ENCODE results near the gene KRTAP3-1.
"Not testable (repeated sequence)": the region's sequence is repeated elsewhere in the genome, so short reads cannot be mapped to it uniquely, and the experiment has no call there.

Gene KRTAP3-1

GRCh38 chr17:41008811-41009210 lies at the start of gene KRTAP3-1:
Gene KRTAP3-1 (minus strand): TSS chr17:41009128. CDS start chr17:41009074, 54 bp downstream.
- DNase-seq (ENCODE audit: low spot score), result peak; percentile 23

- no peak for DNase-seq (ENCODE audit: low spot score)
Observed at GRCh38 chr17:41057547-41057946, 48.6 kb upstream of the KRTAP3-1 start.

- not testable (repeated sequence) for DNase-seq (ENCODE audit: low spot score)
Observed at GRCh38 chr17:41055130-41055529, 46.2 kb upstream of the KRTAP3-1 start, which contains the start of gene KRTAP2-2. Gene KRTAP2-2 (minus strand): TSS chr17:41055230. CDS start chr17:41055211, 19 bp downstream.

GRCh38 chr17:41054556-41054955 lies 45.6 kb upstream of the KRTAP3-1 start:
- not testable (repeated sequence) for DNase-seq (ENCODE audit: low spot score)

GRCh38 chr17:41054025-41054424 lies 45.1 kb upstream of the KRTAP3-1 start:
- DNase-seq (ENCODE audit: low spot score), result no peak

- no peak for DNase-seq (ENCODE audit: low spot score)
Observed at GRCh38 chr17:41052566-41052965, 43.6 kb upstream of the KRTAP3-1 start.

- no peak for DNase-seq (ENCODE audit: low spot score)
Observed at GRCh38 chr17:41049110-41049509, 40.2 kb upstream of the KRTAP3-1 start.

GRCh38 chr17:41048441-41048840 lies 39.5 kb upstream of the KRTAP3-1 start:
- DNase-seq (ENCODE audit: low spot score), result no peak

GRCh38 chr17:41046735-41047465 lies 38.0 kb upstream of the KRTAP3-1 start, which contains the start of gene KRTAP2-1:
Gene KRTAP2-1 (minus strand): TSS chr17:41047316. CDS start chr17:41047267, 49 bp downstream.
- DNase-seq (ENCODE audit: low spot score), result not testable (repeated sequence)

GRCh38 chr17:41042953-41043352 lies 34.0 kb upstream of the KRTAP3-1 start:
- DNase-seq (ENCODE audit: low spot score), result no peak

GRCh38 chr17:41040783-41041571 lies 32.0 kb upstream of the KRTAP3-1 start, which contains the start of gene KRTAP1-1:
Gene KRTAP1-1 (minus strand): TSS chr17:41041450. CDS start chr17:41041397, 53 bp downstream.
- DNase-seq (ENCODE audit: low spot score), result not testable (repeated sequence)

- DNase-seq (ENCODE audit: low spot score), result no peak
Observed at GRCh38 chr17:41037853-41038350, 29.0 kb upstream of the KRTAP3-1 start.

GRCh38 chr17:41034346-41034935 lies 25.5 kb upstream of the KRTAP3-1 start, which contains the start of gene KRTAP1-3:
Gene KRTAP1-3 (minus strand): TSS chr17:41034874. CDS start chr17:41034821, 53 bp downstream.
- DNase-seq (ENCODE audit: low spot score), result not testable (repeated sequence)

GRCh38 chr17:41029633-41030245 lies 20.8 kb upstream of the KRTAP3-1 start, which contains the start of gene KRTAP1-4:
Gene KRTAP1-4 (minus strand): TSS chr17:41030195. CDS start chr17:41030078, 117 bp downstream.
- DNase-seq (ENCODE audit: low spot score), result no peak

- no peak for DNase-seq (ENCODE audit: low spot score)
Observed at GRCh38 chr17:41026715-41027471, 18.0 kb upstream of the KRTAP3-1 start, which contains the start of gene KRTAP1-5. Gene KRTAP1-5 (minus strand): TSS chr17:41027208. CDS start chr17:41027155, 53 bp downstream.

GRCh38 chr17:41024697-41025096 lies 15.8 kb upstream of the KRTAP3-1 start:
- no peak for DNase-seq (ENCODE audit: low spot score)

- no peak for DNase-seq (ENCODE audit: low spot score)
Observed at GRCh38 chr17:41020336-41020735, 11.4 kb upstream of the KRTAP3-1 start.

GRCh38 chr17:41019415-41019814 lies 10.5 kb upstream of the KRTAP3-1 start:
- no peak for DNase-seq (ENCODE audit: low spot score)

GRCh38 chr17:41018541-41018940 lies 9.6 kb upstream of the KRTAP3-1 start:
- DNase-seq (ENCODE audit: low spot score), result no peak

GRCh38 chr17:41016578-41017215 lies 7.8 kb upstream of the KRTAP3-1 start:
- no peak for DNase-seq (ENCODE audit: low spot score)
